IPS-15b (cell line): ENCODE measurements around the gene ZSCAN32.

Source experiments
- H3K27me3 ChIP-seq: one replicate; pipeline ENCODE4 v1.6.1; 2013; ENCODE audit warnings: low read length; ENCODE audit not compliant: control insufficient read depth, insufficient read depth
- H3K36me3 ChIP-seq: one replicate; pipeline ENCODE4 v1.6.1; 2013; ENCODE audit warnings: low read length; ENCODE audit not compliant: control insufficient read depth, insufficient read depth
- H3K4me1 ChIP-seq: one replicate; pipeline ENCODE4 v1.6.1; 2013; ENCODE audit warnings: mild to moderate bottlenecking, low read length; ENCODE audit not compliant: control insufficient read depth, insufficient read depth
- H3K4me3 ChIP-seq: one replicate; pipeline ENCODE4 v1.5.1; 2013; ENCODE audit warnings: low read depth, low read length
- H3K9ac ChIP-seq: one replicate; pipeline ENCODE4 v1.6.1; 2013; ENCODE audit warnings: low read depth, mild to moderate bottlenecking, low read length
- H3K9me3 ChIP-seq: one replicate; pipeline ENCODE4 v1.6.1; 2013; ENCODE audit warnings: mild to moderate bottlenecking, low read length; ENCODE audit not compliant: control insufficient read depth, insufficient read depth

ZSCAN32 gene

GRCh38 chr16:3349175-3349574, 51.6 kb downstream of the ZSCAN32 start:
- Histone ChIP-seq H3K4me1 (no peaks in the 10 kb centered on the region), H3K9me3 (no peaks in the 10 kb centered on the region), H3K27me3 (no peaks in the 10 kb centered on the region), H3K9ac (no peak overlapping the region), H3K4me3 (no peak overlapping the region), H3K36me3 (no peaks in the 10 kb centered on the region)

- no peak overlapping the region for H3K4me3 ChIP-seq
- H3K9me3 ChIP-seq = no peaks in the 10 kb centered on the region
- H3K27me3 ChIP-seq = no peaks in the 10 kb centered on the region
- no peak overlapping the region for H3K9ac ChIP-seq
- H3K4me1 ChIP-seq = no peaks in the 10 kb centered on the region
- no peaks in the 10 kb centered on the region for H3K36me3 ChIP-seq
Observed at GRCh38 chr16:3348547-3349167, 52.1 kb downstream of the ZSCAN32 start.

GRCh38 chr16:3347586-3347985, 53.2 kb downstream of the ZSCAN32 start:
- no peaks in the 10 kb centered on the region for H3K4me1 ChIP-seq
- H3K9me3 ChIP-seq = no peaks in the 10 kb centered on the region
- H3K9ac ChIP-seq = no peak overlapping the region
- no peaks in the 10 kb centered on the region for H3K27me3 ChIP-seq
- H3K4me3 ChIP-seq = no peak overlapping the region
- H3K36me3 ChIP-seq = no peaks in the 10 kb centered on the region

- Histone ChIP-seq H3K9ac (no peak overlapping the region), H3K9me3 (no peaks in the 10 kb centered on the region), H3K27me3 (no peaks in the 10 kb centered on the region), H3K36me3 (no peaks in the 10 kb centered on the region), H3K4me3 (no peak overlapping the region), H3K4me1 (no peaks in the 10 kb centered on the region)
Observed at GRCh38 chr16:3346041-3346440, 54.8 kb downstream of the ZSCAN32 start.
